GM19240 (cell line): ENCODE measurements around the gene CHMP2A.

Experiments used
- DNase-seq: peaks from one replicate; pipeline ENCODE4 v3.0.0; 2011; ENCODE audit warnings: low spot score; ENCODE audit not compliant: insufficient read length

CHMP2A gene

GRCh38 chr19:58538257-58539168, 16.4 kb downstream of the CHMP2A start:
- no peak for DNase-seq

GRCh38 chr19:58536852-58537798, 17.8 kb downstream of the CHMP2A start:
- no peak for DNase-seq

GRCh38 chr19:58535857-58536256, 19.0 kb downstream of the CHMP2A start:
- no peak for DNase-seq

- DNase-seq: no peak
Observed at GRCh38 chr19:58531034-58531840, 23.7 kb downstream of the CHMP2A start.

- DNase-seq: no peak
Observed at GRCh38 chr19:58529405-58529804, 25.5 kb downstream of the CHMP2A start.

GRCh38 chr19:58522709-58523108, 32.2 kb downstream of the CHMP2A start:
- no peak for DNase-seq

GRCh38 chr19:58521651-58522050, 33.3 kb downstream of the CHMP2A start:
- no peak for DNase-seq

- no peak for DNase-seq
Observed at GRCh38 chr19:58520257-58520599, 34.7 kb downstream of the CHMP2A start.

- peak; percentile 75 for DNase-seq
Observed at GRCh38 chr19:58519355-58520256, 35.3 kb downstream of the CHMP2A start, which contains the start of gene ZBTB45. TSS of gene ZBTB45 (minus strand) at chr19:58519810. CDS start at chr19:58517673, 2,137 bp downstream.

GRCh38 chr19:58519087-58519354, 35.9 kb downstream of the CHMP2A start:
- peak; percentile 35 for DNase-seq

GRCh38 chr19:58518256-58519086, 36.4 kb downstream of the CHMP2A start:
- DNase-seq: no peak

- no peak for DNase-seq
Observed at GRCh38 chr19:58516964-58517833, 37.7 kb downstream of the CHMP2A start.

GRCh38 chr19:58516246-58516836, 38.6 kb downstream of the CHMP2A start:
- DNase-seq: no peak

GRCh38 chr19:58515259-58515658, 39.6 kb downstream of the CHMP2A start:
- DNase-seq: no peak

GRCh38 chr19:58514564-58515022, 40.3 kb downstream of the CHMP2A start:
- DNase-seq: no peak

- peak; percentile 88 for DNase-seq
Observed at GRCh38 chr19:58513694-58514563, 41.0 kb downstream of the CHMP2A start.

- DNase-seq: no peak
Observed at GRCh38 chr19:58513213-58513693, 41.7 kb downstream of the CHMP2A start.
